IPS-18c (cell line): ENCODE data around the gene PFDN6.

Experiments used
- H3K4me3 ChIP-seq: 2 replicates; pipeline ENCODE4 v1.7.0; 2013; ENCODE audit warnings: low read depth, mild to moderate bottlenecking, low read length, moderate library complexity; ENCODE audit not compliant: insufficient read depth
- H3K9me3 ChIP-seq: one replicate; pipeline ENCODE4 v1.6.1; 2013; ENCODE audit warnings: mild to moderate bottlenecking, low read length, moderate library complexity; ENCODE audit not compliant: control insufficient read depth, insufficient read depth

Gene PFDN6

DNA sequence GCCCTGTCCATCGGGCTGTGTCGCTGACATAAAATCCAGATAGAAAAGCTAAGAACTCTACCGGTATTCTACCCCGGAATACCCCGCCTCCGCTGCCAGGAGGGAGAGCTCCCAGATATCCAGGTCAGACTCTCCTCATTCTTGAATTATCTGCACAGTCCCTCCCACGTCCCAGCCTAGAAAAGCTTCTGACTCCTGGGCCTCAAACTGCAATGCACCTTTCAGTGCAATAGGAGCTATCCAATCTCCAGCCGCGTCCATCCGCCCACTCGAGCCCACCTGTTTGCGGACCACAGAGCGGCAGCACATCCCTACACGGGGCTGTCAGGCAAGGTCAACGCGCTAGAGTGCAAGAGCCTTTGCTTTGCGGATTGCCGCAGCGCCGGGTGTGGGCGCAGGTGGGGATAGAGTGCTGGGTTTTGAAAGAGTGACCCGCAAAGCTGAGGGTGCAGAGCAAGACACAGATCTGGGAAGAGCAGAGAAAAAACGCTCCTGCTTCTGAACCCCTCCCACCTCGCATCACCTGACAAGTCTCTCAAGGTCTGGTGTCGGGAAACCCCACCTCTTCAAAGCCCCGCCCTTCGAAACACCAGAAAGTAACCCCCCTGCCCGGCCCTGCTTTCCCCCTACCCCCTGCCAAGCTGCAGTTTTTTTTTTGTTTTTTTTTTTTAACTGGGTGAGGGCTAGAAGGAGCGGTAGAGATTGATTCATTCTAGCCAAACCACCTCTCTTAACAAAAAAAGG is 23.1 kb downstream of the PFDN6 start:
- peak overlapping the region; percentile 87 for H3K4me3 ChIP-seq
- no peaks in the 10 kb centered on the region for H3K9me3 ChIP-seq

DNA sequence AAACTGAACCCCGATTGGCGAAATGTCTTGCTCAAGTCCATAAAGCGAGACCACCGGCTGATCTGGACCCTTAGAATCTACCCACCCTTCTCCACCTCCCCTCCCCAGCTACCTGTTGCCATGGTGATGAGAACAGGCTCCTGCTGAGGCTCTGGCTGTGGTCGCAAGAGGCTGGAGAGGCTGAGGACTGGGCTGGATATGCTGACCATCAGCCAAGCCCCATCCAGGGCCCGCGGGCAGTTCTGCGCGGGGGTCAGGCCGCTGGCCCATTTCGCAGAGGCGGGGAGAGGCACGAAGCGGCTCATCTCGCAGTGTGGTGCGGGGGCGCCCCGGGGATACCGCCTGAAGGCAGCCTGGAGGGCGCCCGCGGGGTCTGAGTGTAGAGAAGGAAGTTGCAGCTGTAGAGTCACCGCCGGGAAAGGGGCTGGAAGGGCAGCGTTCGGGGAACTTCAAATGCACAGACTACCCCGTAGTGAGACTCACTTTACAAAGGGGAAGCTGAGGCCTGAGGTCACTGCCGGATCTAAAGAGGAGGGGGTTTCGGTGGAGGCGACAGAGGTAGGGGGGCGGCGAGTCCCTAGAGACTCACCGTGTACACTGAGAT is 23.8 kb downstream of the PFDN6 start:
- peak overlapping the region; percentile 87 for H3K4me3 ChIP-seq
- H3K9me3 ChIP-seq: no peaks in the 10 kb centered on the region

DNA sequence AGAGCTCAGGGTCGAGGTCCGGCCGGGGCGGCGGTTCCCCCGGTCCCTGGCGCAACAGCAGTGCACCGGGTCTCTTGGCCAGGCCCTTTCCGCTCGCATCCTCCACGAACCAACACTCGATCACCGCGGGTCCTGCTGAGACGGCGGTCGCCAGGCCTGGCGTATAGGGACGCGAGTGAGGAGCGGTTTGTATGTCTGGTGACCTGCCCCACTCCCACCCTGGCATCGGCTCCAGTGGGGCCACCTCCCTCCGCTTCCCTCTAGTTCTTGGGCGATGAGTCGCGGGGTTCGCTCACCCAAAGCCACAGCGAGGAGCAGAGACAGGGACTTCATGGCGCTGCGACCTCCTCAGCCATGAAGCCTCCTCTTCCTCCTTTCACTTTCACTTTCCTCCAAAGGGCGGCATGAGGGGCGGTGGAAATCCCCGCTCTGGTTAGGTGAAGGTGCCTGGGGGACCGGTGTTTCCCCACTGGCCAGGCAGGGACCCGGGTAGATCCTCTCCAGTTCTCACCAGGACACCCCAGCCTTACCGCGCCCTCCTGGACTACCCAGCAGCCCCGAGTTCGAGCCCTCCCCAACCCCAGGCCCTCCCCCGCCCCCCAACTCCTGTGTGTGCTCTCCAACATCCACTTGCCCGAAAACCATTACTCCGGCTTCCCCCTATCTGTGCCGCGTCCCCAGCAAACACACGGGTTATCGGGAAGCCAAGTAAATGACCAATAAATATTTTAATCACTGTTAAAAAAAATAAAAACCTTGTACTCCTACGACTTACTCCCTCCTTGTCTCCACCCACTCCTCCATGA is 24.5 kb downstream of the PFDN6 start, which contains the start of gene TAPBP:
TSS of gene TAPBP (minus strand) at position 370 of the 806 bp plus-strand sequence. CDS start at position 333, 37 bp downstream.
- Histone ChIP-seq H3K9me3 (no peaks in the 10 kb centered on the region), H3K4me3 (peak within 1 kb of the TSS; percentile 87)

DNA sequence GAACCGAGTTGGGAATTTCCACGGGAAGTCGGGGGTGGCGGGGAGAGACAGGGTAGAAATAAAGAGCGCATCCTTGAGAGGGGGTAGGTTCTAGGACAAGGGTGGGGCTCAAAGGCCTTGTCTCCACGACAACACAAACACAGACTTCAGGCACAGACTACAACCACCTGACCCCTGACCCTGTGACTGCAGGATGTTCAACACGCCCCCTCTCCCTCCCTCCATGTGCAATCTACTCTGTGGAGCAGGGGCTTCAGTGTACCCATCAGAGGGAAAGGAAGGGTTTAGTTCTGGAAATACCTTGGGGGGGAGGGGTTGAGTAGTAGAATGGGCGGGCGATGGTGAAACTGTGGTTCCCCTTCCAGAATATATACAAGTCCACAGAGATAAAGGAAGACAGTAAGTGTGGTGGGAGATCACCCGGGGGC is 25.1 kb downstream of the PFDN6 start:
- peak overlapping the region; percentile 87 for H3K4me3 ChIP-seq
- H3K9me3 ChIP-seq: no peaks in the 10 kb centered on the region

DNA sequence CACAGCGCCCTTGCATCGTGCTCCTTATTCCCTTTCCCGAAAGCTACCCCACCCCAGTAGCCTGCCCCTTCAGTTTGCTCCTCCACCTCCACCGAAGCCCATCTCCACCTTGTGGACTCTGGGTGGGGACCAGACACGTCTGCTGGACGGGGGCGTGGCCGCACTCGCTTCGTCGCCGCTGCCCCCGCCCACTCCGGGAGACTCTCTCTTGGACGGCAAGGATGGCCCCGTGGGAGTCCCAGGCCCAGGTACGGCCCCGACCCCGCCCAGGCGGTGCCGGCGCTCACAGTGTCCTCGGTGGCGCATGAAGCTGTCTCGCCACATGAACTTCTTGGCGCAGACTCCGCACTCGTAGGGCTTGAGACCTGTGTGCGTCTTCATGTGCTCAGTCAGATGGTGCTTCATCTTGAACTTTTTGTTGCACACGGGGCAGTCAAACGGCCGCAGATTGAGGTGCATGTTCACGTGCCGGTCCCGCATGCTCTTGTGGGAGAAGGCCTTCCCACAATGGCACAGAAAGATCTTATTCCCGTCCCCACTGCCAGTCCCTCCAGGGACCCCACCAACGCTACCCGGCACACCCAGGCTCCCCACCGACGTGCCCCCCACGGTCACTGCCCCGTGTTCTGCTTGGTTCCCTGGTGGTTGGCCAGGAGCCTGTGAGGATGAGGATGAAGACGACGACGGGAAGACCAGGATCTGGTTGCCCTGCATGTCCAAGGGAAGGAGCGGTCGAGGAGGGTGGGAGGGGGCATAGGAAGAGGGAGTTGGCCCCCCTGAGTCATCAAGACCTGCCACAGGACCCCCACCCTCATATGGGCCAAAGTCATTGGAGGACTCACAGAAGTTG is 25.8 kb downstream of the PFDN6 start:
- peak overlapping the region; percentile 87 for H3K4me3 ChIP-seq
- H3K9me3 ChIP-seq: peaks cover 2% of the 10 kb centered on the region

DNA sequence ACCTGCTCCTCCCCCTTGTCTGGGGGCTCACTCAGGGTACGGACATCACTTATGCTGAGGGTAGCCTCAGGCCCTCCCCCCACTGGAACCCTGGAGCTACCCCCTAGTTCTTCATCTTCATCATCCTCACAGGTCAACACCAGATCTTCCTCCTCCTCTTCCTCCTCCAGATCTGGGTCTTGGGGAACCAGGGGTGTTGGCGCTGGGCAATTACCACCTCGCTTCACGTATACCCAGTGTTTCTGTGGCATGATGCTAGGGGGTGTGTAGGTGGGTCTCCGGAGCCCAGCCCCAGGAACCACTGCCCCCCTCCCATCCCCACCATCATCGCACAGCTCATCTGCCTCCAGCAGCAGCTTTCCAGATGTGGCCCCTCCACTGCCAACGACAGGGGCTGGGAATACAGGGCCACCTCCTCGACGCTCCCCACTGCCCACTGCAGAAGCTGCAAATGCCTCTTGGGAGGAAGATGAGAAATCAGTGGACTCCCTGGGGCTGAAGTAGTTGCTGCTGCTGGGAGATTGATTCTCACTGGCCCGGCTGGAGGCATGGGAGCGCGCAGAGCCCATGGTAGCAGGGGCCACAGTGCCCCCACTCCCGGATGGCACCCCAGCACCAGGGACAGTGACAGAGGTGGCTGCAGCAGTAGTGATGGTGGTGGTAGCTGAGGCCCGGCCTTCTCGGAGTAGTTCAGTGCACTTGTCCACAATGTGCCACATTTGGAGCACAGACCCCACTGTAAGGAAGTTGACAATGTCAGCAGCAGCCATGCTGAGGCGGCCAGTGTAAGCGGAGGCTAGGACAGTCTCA is 26.6 kb downstream of the PFDN6 start:
- H3K4me3 ChIP-seq: no peak overlapping the region
- peaks cover 2% of the 10 kb centered on the region for H3K9me3 ChIP-seq

DNA sequence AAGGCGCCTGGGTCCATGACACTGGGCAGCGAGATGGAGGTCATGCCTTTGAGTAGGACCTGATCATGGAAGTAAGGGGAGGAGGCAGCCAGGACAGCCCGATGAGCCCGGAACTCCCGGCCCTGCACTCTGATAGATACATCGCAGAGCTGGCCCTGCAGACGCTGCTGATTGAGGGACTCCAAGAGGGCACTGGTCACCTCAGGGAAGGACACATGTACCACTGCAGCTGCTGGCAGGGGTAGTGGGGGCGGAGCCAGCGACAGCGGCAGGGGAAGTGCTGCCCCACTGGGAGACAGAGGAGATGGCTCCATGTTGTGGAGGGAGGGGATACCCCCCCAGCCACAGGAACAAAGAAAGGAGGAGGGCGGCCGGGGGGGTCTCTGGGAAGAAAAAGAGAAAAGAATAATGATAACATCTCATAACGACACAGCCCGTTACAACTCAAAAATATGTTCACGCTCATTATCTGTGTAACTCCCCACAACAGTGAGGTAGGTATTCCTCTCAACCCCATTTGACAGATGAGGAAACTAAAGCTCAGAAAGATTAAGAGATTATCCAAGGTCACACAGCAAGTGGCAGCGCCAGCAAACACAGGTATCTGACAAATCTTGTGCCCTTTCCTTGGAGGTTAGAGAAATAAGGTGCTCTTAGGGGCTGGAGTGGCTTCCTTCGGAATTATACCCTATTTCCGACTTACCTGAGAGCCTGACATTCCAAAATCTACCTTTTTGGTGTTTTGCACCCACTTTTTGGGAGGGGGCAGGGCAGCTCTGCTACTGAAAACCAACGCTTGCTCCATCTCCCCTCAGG is 27.4 kb downstream of the PFDN6 start:
- H3K9me3 ChIP-seq: peaks cover 2% of the 10 kb centered on the region
- peak overlapping the region; percentile 50 for H3K4me3 ChIP-seq

DNA sequence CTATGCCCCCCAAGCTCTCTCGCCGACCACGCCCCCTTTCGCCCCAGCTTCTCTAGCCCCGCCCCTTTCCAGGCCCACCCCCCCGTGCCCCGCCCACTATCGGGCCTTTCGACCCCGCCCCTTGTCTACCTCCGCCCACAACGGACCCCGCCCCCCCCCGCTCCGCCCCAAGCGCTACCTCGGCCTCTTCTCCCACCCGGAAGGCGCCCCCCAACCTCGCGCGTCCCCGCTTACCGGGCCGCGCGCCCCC is 27.9 kb downstream of the PFDN6 start:
- Histone ChIP-seq H3K9me3 (peaks cover 2% of the 10 kb centered on the region), H3K4me3 (peak overlapping the region; percentile 50)

DNA sequence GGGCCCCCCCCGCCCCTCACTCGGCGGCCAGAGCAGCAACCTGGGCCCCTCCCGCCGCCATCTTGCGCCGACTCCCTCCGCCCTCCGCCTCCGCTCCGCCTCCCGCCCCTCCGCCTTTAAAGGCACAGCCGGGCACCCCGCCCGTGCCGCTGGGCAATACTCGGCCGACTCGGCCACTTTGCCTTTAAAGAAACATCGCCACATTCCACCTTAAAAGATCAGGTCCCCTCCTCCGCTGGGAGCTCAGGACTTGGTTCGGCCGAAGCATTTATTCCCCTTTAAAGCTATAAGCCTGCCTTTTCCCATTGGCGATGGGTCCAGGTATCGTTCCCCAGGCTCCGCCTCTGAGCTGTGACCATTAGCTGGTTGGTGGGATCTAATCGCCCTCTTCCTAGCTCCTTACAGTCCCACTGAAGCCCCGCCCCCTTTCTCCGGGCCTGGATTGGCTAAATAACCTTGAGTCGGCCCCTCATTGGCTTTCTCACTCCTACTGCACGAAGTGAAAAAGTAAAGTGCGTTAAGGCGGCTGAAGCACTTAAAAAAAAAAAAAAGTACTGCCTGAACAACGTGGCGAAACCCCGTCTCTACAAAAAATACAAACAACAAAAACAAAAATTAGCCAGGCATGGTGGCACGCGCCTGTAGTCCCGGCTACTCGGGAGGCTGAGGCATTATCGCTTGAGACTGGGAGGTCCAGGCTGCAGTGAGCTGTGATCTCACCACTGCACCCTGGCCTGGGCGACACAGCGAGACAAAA is 28.4 kb downstream of the PFDN6 start, which contains the start of gene ZBTB22:
TSS of gene ZBTB22 (minus strand) at position 76 of the 757 bp plus-strand sequence. CDS start 828 bp downstream, outside the sequence.
- H3K9me3 ChIP-seq: peaks cover 2% of the 10 kb centered on the region
- peak within 1 kb of the TSS; percentile 78 for H3K4me3 ChIP-seq

DNA sequence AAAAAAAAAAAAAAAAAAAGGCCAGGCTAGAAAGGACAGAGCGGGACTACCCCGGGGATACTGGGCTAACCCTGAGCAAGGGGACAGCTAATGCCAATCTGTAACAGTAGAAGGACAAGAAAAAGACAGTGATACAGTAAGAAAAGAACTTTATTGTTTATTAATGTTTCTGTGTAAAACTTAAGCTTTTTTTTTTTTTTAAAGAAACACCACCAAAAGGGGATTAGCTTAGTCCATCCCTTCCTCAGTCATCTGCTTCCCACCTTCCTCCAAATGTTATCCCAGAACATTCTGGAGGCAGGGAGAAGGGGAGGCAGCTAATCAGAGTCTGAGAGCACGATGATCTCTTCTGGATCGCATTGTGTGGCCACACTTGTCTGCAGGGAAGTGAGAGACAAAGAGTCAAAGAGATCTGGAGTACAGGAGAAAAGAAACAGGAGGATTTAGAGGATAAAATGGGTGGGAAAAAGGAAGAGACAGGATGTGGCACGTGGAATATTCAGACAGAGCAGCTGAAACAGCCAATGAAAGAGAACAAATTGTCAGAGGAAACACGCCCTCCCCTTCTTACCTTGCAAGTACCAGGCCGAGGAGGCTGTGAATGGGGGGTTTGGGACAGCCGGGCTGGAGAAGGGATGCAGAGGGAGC is 29.1 kb downstream of the PFDN6 start:
- H3K4me3 ChIP-seq: peak overlapping the region; percentile 78
- peaks cover 2% of the 10 kb centered on the region for H3K9me3 ChIP-seq

DNA sequence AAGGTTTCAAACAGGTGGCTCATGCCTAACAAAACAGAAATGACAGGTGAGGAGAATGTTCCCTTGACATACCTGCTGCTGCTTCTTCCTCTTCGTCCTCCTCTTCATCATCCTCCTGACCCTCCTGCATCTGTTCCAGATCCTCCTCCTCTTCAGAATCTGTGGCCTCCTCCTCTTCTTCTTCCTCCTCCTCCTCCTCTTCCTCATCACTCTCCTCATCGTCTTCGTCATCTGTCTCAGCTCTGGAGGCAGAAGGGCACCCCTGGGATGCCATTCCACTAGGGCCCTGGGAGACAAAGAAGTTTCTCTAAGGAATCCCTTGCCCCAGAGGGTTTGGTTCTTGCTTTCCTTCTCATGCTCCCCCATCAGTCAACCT is 30.5 kb downstream of the PFDN6 start:
- no peak overlapping the region for H3K4me3 ChIP-seq

DNA sequence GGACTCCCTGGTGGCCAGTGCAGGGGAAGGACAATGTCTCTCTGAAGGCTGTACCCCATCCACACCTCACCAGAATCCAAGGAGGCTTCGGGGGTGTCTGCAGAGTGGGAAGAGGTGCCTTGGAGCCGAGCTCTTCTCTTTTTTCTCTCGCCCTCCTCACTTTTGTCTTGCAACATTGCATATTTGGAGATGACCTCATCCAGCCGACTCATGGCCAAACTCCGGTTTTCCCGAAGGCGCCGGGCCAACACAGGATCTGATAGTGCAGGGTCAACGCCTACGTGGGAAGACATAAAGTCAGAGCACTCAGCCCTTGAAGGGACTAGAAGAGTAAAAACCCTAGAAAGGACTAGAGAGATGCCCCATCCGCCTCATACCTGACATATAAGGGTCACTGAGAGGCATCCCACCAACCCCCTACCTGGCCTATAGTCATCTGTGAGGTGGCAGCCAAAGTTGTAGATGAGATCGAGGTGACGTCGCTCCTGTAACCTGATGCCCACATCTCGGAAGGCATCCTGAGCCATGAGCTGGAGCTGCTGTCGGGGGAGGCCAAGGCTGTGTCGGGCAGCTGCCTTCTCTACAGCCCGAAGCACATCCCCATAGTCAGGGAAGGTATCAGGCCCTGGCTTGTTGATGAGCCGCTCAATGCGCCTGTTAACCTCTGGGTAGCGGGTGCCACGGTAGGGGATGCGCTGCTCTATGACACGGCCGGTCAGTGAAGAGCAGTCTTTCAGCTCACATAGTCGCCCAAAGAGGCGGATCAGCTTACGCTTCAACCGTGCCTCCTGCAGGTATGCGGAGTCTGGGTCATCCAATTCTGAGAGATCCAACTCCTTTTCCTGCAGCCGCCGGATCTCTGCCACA is 31.1 kb downstream of the PFDN6 start:
- peaks cover 2% of the 10 kb centered on the region for H3K9me3 ChIP-seq
- peak overlapping the region; percentile 60; the same call in 1 of the 2 replicates for H3K4me3 ChIP-seq

More for the DNA sequence above, 30.5 kb downstream of the PFDN6 start:
- peaks cover 2% of the 10 kb centered on the region for H3K9me3 ChIP-seq

DNA sequence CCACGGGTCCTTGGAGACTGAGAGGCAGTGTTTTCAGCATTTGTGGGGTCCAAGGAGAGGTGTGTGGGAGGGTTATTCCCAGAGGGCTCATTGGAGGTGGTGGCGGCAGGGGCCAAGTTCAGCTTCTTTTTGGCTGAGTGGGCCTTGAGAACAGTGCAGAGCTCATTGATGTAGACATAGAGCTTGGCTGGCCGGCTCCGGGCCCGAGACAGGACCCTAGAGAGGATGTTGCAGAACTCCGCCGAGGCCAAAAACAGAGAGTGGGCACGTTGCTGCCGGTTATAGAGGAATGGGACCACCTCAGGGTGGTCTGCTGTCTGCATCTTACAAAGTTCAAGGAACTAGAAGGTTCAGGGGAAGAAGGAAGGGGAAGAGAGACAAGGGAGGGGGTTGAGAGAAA is 31.8 kb downstream of the PFDN6 start:
- H3K4me3 ChIP-seq: peak overlapping the region; percentile 60

DNA sequence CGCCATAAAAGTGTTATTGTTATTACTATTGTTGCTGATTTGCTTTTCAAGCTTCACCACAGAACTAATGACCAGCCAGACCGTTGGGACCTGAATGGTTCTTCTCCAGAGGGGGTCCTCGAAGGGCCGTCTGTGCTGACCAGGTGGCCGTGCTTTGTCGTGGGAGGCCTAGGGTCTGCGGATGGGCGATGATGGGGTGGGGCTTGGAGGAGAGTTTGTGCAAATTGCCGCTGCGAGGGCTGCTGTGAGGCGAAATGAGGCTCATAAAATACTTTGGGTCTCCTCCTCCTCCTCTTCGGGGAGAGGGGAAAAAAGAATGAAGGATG is 34.2 kb downstream of the PFDN6 start:
- Histone ChIP-seq H3K4me3 (peak overlapping the region; percentile 60), H3K9me3 (peaks cover 2% of the 10 kb centered on the region)

More for the DNA sequence above, 31.8 kb downstream of the PFDN6 start:
- peaks cover 2% of the 10 kb centered on the region for H3K9me3 ChIP-seq
